ENCODE data around the gene ASB5. TPM values are rescaled to one million over a fixed set of nuclear protein-coding genes. Genes with fewer than 3 reads are reported as not detected.

The ASB5 gene
- total RNA-seq, 1 experiment from 2014 or later: not detected

DNA sequence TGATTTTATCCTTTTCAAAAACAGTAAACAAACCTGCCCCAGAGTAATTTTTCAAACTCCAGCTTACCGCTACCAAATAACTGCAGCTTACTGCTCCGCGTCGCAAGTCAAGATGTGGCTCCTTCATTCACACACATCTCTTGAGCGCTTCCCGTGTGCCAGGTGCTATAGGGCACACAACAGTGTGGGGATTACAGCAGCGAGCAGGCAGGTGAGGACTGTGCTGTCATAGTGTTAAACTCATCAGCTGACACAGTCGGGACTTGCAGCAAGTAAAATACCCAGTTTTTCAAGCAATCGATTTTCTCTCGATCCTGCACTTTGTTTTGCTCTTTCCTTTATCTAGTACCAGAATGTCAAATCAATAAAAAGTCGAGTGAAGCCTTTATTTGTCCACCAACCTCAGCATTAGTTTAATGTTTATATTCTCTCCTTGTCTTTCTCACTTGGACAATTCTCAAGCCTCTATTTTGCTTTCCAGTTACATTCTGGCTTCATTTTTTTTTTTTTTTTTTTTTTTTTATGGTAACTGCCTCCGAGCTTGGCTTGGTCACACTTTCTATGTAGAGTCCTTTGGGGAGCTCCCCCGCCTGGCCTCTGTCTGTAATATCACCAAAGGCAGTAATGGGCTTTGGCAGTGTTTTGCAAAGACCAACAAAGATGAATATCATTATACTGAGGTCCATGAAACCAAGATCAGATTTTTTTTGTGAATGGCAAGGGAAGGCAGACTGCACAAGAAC lies 8.3 kb upstream of the ASB5 start:
- H3K4me3 Mint-ChIP-seq (ENCODE audit: unreplicated experiment): peak overlapping the region; percentile 57

GRCh38 chr4:176276710-176277109 lies 7.7 kb upstream of the ASB5 start:
- Mint-ChIP-seq H3K4me1 (ENCODE audit: low read depth, unreplicated experiment) (no peaks in the 10 kb centered on the region), H3K27ac (ENCODE audit: unreplicated experiment) (no peak overlapping the region), H3K27me3 (ENCODE audit: insufficient read depth, unreplicated experiment) (peaks cover 6% of the 10 kb centered on the region), H3K4me3 (ENCODE audit: unreplicated experiment) (no peak overlapping the region), H3K36me3 (ENCODE audit: insufficient read depth, unreplicated experiment) (no peaks in the 10 kb centered on the region), H3K9me3 (ENCODE audit: unreplicated experiment) (no peaks in the 10 kb centered on the region)
- no peak for DNase-seq
- intact Hi-C loops (cut with micrococcal nuclease; ENCODE audit: unreplicated experiment): loop anchor here (1.0 to 5.0 kb wide), 5 partner anchors 66 to 716 kb away; partner anchors contain the start of gene SPATA4
- Histone ChIP-seq H3K4me1 (no peaks in the 10 kb centered on the region), H3K36me3 (ENCODE audit: control insufficient read depth, insufficient read depth, low read length) (no peaks in the 10 kb centered on the region), H3K27me3 (replicated peaks; ENCODE audit: control insufficient read depth, insufficient read depth, low read length) (no peaks in the 10 kb centered on the region), H3K4me3 (ENCODE audit: low read depth, low read length) (no peak overlapping the region), H3K9me3 (no peaks in the 10 kb centered on the region)
- POLR2A ChIA-PET: no interaction called here
- no TSS peak for BruUV-seq (replicated peaks)
- CTCF ChIA-PET: interaction anchor here (1.1 to 1.2 kb wide), 2 partner anchors 64 to 126 kb away, joined by 8 read pairs; no protein-coding TSS in a partner anchor
- TF ChIP-seq CTCF (IDR thresholded peaks at IDR 0.05; ENCODE audit: insufficient read depth in 1 of 2, low read depth in 1 of 2, low read length in 1 of 2, severe bottlenecking in 1 of 2, unreplicated experiment in 1 of 2): no peak

More for the DNA sequence above, 8.3 kb upstream of the ASB5 start:
- no peaks in the 10 kb centered on the region for H3K4me1 Mint-ChIP-seq (ENCODE audit: low read depth, unreplicated experiment)
- H3K27me3 ChIP-seq (replicated peaks; ENCODE audit: control insufficient read depth, insufficient read depth, low read length): no peaks in the 10 kb centered on the region
- DNase-seq: peak; percentile 55 to 62
- no peaks in the 10 kb centered on the region for H3K9me3 Mint-ChIP-seq (ENCODE audit: unreplicated experiment)
- no peak overlapping the region for H3K27ac Mint-ChIP-seq (ENCODE audit: unreplicated experiment)
- TF ChIP-seq CTCF (IDR thresholded peaks at IDR 0.05; ENCODE audit: insufficient read depth in 1 of 2, low read depth in 1 of 2, low read length in 1 of 2, severe bottlenecking in 1 of 2, unreplicated experiment in 1 of 2): peak in 1 of 2 experiments; percentile 72
- no peaks in the 10 kb centered on the region for H3K36me3 Mint-ChIP-seq (ENCODE audit: insufficient read depth, unreplicated experiment)
- H3K4me1 ChIP-seq: no peaks in the 10 kb centered on the region
- ChIA-PET CTCF (interaction anchor here (1.0 to 1.2 kb wide), 3 partner anchors 8 to 127 kb away, joined by 3 to 8 read pairs (median 8); no protein-coding TSS in a partner anchor), POLR2A (no interaction called here)
- intact Hi-C loops (cut with micrococcal nuclease; ENCODE audit: unreplicated experiment): loop anchor here (1.0 to 5.0 kb wide), 5 partner anchors 65 to 717 kb away; partner anchors contain the start of gene SPATA4
- H3K9me3 ChIP-seq: no peaks in the 10 kb centered on the region
- no peak overlapping the region for H3K4me3 ChIP-seq (ENCODE audit: low read depth, low read length)
- no peaks in the 10 kb centered on the region for H3K36me3 ChIP-seq (ENCODE audit: control insufficient read depth, insufficient read depth, low read length)
- no TSS peak for BruUV-seq (replicated peaks)
- H3K27me3 Mint-ChIP-seq (ENCODE audit: insufficient read depth, unreplicated experiment): peaks cover 6% of the 10 kb centered on the region

DNA sequence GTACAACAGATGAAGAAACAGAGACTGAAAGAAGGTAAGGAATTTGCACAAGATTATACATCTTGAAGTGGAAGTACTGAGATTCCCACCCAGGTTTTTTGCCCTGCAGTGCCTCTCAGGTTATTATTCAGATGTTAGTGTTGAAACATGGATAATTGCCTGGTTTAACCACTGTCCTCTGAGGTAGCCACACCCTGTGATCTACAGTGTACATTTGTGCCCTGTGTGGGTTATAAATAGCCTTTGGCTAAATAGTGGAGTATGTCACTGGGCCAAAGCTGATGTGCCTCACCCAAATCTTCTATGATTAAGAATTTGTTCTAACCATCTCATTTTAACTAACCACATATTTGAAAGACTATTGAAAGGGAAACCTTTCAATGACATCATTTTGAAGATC lies 5.4 kb upstream of the ASB5 start:
- H3K27me3 Mint-ChIP-seq (ENCODE audit: insufficient read depth, unreplicated experiment): peaks cover 6% of the 10 kb centered on the region
- Histone ChIP-seq H3K27me3 (replicated peaks; ENCODE audit: control insufficient read depth, insufficient read depth, low read length) (no peaks in the 10 kb centered on the region), H3K4me3 (ENCODE audit: low read depth, low read length) (no peak overlapping the region), H3K4me1 (no peaks in the 10 kb centered on the region), H3K36me3 (ENCODE audit: control insufficient read depth, insufficient read depth, low read length) (no peaks in the 10 kb centered on the region), H3K9me3 (no peaks in the 10 kb centered on the region)
- H3K36me3 Mint-ChIP-seq (ENCODE audit: insufficient read depth, unreplicated experiment): no peaks in the 10 kb centered on the region
- H3K4me1 Mint-ChIP-seq (ENCODE audit: low read depth, unreplicated experiment): no peaks in the 10 kb centered on the region
- no peak for TF ChIP-seq CTCF (IDR thresholded peaks at IDR 0.05; ENCODE audit: insufficient read depth in 1 of 2, low read depth in 1 of 2, low read length in 1 of 2, severe bottlenecking in 1 of 2, unreplicated experiment in 1 of 2)
- no peak overlapping the region for H3K27ac Mint-ChIP-seq (ENCODE audit: unreplicated experiment)
- no TSS peak for BruUV-seq (replicated peaks)
- ChIA-PET CTCF (no interaction called here), POLR2A (no interaction called here)
- no peak overlapping the region for H3K4me3 Mint-ChIP-seq (ENCODE audit: unreplicated experiment)
- intact Hi-C loops (cut with micrococcal nuclease; ENCODE audit: unreplicated experiment): no loop called here
- no peak for DNase-seq
- H3K9me3 Mint-ChIP-seq (ENCODE audit: unreplicated experiment): no peaks in the 10 kb centered on the region
